ENCODE results near the gene SUSD4. TPM values are rescaled to one million over a fixed set of nuclear protein-coding genes. Genes with fewer than 3 reads are reported as not detected.

Gene SUSD4
- total and polyA plus RNA-seq, 12 donors = 1.5 to 26.9 (median 7.0) TPM

- no peaks in the 10 kb centered on the region for H3K27me3 ChIP-seq
- H3K4me1 ChIP-seq (replicated peaks in 1 of 2) = no peaks in the 10 kb centered on the region
- no peak overlapping the region for H3K27ac ChIP-seq
- TF ChIP-seq CTCF (IDR thresholded peaks at IDR 0.05) (no peak), POLR2A (IDR thresholded peaks at IDR 0.05) (no peak)
- DNase-seq = peak in 1 of 7 donors; percentile 1
- no peaks in the 10 kb centered on the region for H3K36me3 ChIP-seq (replicated peaks in 1 of 2)
- H3K4me3 ChIP-seq = no peak overlapping the region
- H3K9me3 ChIP-seq (replicated peaks in 1 of 3) = peaks cover 0 to 9% (median 0%) of the 10 kb centered on the region in 3 donors
- intact Hi-C loops (cut with DNase I) = no loop called here
- 62 to 81% (median 73%) methylated on average over 2 of the region's 2 CpGs for WGBS, 4 donors
Measured at GRCh38 chr1:223222377-223222776, 141.6 kb downstream of the SUSD4 start.

DNA sequence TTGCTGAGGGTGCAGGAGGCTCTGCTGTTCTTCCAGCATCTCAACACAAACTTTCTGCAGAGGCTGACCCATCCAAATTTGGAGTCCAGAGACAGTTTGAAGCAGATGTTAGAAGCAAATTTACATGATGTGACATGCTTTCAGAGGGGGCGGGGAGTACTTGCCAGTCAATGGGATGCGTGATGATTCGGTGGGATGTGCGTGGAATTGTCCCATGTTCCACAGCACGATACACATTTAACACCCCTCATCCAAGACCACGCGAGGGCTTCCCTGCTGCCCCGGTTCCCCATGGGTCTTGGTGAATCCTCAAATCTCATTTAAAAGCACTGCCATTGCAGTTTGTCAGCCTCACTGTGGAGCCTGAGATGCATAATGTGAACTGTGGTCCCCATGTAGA is 142.3 kb downstream of the SUSD4 start:
- H3K36me3 ChIP-seq (replicated peaks in 1 of 2) = no peaks in the 10 kb centered on the region
- TF ChIP-seq POLR2A (IDR thresholded peaks at IDR 0.05) (no peak), CTCF (IDR thresholded peaks at IDR 0.05) (no peak)
- 87 to 99% (median 94%) methylated on average over 8 of the region's 8 CpGs for WGBS, 4 donors
- H3K27ac ChIP-seq = no peak overlapping the region
- H3K27me3 ChIP-seq = no peaks in the 10 kb centered on the region
- intact Hi-C loops (cut with DNase I) = no loop called here
- H3K4me1 ChIP-seq (replicated peaks in 1 of 2) = no peaks in the 10 kb centered on the region
- H3K9me3 ChIP-seq (replicated peaks in 1 of 3) = peaks cover 0 to 9% (median 0%) of the 10 kb centered on the region in 3 donors
- H3K4me3 ChIP-seq = no peak overlapping the region
- peak in 1 of 7 donors; percentile 33 for DNase-seq

- Histone ChIP-seq H3K4me3 (no peak overlapping the region), H3K27ac (no peak overlapping the region), H3K36me3 (replicated peaks in 1 of 2) (no peaks in the 10 kb centered on the region), H3K9me3 (replicated peaks in 1 of 3) (peaks cover 0 to 9% (median 0%) of the 10 kb centered on the region in 3 donors), H3K27me3 (no peaks in the 10 kb centered on the region), H3K4me1 (replicated peaks in 1 of 2) (no peaks in the 10 kb centered on the region)
- no peak for DNase-seq
- 80 to 85% (median 83%) methylated on average over 4 of the region's 4 CpGs for WGBS, 4 donors
- TF ChIP-seq POLR2A (IDR thresholded peaks at IDR 0.05) = no peak
- TF ChIP-seq CTCF (IDR thresholded peaks at IDR 0.05) = no peak
- intact Hi-C loops (cut with DNase I) = no loop called here
Measured at GRCh38 chr1:223219846-223220610, 143.9 kb downstream of the SUSD4 start.

GRCh38 chr1:223219318-223219635 is 144.7 kb downstream of the SUSD4 start:
- intact Hi-C loops (cut with DNase I) = no loop called here
- Histone ChIP-seq H3K27me3 (no peaks in the 10 kb centered on the region), H3K4me3 (no peak overlapping the region), H3K4me1 (replicated peaks in 1 of 2) (no peaks in the 10 kb centered on the region), H3K36me3 (replicated peaks in 1 of 2) (no peaks in the 10 kb centered on the region), H3K9me3 (replicated peaks in 1 of 3) (peaks cover 0 to 9% (median 0%) of the 10 kb centered on the region in 3 donors), H3K27ac (no peak overlapping the region)
- DNase-seq = no peak
- TF ChIP-seq CTCF (IDR thresholded peaks at IDR 0.05) = no peak
- no peak for TF ChIP-seq POLR2A (IDR thresholded peaks at IDR 0.05)

Data from adrenal gland (tissue), 12 donors.